Measurements from ENCODE around the gene CPNE7. TPM values are rescaled to one million over a fixed set of nuclear protein-coding genes. Genes with fewer than 3 reads are reported as not detected.

Gene CPNE7
- total and polyA plus RNA-seq, 2 of the 13 experiments (the other 11 are each of a cell fraction or from before 2014, with no cell fraction given), result 0.59 TPM; not detected in 1

DNA sequence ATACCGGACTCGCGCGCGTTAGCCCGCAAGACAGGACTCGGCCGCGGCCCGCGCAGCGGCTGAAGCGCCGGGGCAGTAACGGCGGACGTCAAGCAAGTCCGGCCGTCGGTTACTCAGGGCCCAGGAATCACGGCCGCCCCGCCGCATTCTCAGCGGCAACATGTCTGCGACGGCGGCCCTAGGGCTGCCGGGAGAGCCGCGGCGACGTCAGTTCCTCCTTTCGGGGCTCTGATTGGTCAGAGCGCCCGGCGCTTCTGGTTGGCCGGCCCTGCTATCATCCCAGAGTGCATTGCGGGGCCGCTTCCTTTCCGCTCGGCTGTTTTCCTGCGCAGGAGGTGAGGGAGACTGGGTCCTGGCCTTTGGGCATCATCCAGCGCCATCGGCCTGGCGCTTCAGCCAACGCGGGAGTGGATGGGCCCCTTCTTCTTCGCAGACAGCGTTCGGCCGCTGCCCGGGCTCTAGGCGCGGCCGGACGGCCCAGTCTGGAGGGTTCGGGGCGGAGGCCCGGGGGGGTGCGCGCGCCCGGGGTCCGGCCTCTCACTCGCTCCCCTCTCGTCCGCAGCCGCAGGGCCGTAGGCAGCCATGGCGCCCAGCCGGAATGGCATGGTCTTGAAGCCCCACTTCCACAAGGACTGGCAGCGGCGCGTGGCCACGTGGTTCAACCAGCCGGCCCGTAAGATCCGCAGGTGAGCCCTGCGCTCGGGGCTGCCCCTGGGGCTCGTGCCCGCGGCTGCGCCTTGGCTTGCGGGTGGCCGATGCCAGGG, 15.0 kb upstream of the CPNE7 start, which contains the start of gene RPL13 (continued):
- peak; percentile 80; the same call in 1 of the 2 replicates for TF ChIP-seq PREB (CRISPR knock-in tag; IDR thresholded peaks at IDR 0.05)
- TF ChIP-seq ZNF564 (CRISPR knock-in tag; IDR thresholded peaks at IDR 0.05), result peak; percentile 94; the same call in 1 of the 2 replicates
- TF ChIP-seq, protein P1, sequence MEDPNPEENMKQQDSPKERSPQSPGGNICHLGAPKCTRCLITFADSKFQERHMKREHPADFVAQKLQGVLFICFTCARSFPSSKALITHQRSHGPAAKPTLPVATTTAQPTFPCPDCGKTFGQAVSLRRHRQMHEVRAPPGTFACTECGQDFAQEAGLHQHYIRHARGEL (CRISPR knock-in tag; IDR thresholded peaks at IDR 0.05), result peak; percentile 74; the same call in 1 of the 2 replicates
- TF ChIP-seq NRL (CRISPR knock-in tag; IDR thresholded peaks at IDR 0.05; ENCODE audit: borderline replicate concordance), result peak; percentile 69
- no peak for TF ChIP-seq TCF7 (IDR thresholded peaks at IDR 0.05; ENCODE audit: low read depth)
- TF ChIP-seq POGK (CRISPR knock-in tag; conservative IDR thresholded peaks at IDR 0.05), result peak; percentile 97
- peak; percentile 87; the same call in 1 of the 2 replicates for TF ChIP-seq ZKSCAN5 (CRISPR knock-in tag; IDR thresholded peaks at IDR 0.05)
- no peak; the same call in 1 of the 2 replicates for TF ChIP-seq THRA (CRISPR knock-in tag; IDR thresholded peaks at IDR 0.05; ENCODE audit: borderline replicate concordance)
- TF ChIP-seq, protein P2, sequence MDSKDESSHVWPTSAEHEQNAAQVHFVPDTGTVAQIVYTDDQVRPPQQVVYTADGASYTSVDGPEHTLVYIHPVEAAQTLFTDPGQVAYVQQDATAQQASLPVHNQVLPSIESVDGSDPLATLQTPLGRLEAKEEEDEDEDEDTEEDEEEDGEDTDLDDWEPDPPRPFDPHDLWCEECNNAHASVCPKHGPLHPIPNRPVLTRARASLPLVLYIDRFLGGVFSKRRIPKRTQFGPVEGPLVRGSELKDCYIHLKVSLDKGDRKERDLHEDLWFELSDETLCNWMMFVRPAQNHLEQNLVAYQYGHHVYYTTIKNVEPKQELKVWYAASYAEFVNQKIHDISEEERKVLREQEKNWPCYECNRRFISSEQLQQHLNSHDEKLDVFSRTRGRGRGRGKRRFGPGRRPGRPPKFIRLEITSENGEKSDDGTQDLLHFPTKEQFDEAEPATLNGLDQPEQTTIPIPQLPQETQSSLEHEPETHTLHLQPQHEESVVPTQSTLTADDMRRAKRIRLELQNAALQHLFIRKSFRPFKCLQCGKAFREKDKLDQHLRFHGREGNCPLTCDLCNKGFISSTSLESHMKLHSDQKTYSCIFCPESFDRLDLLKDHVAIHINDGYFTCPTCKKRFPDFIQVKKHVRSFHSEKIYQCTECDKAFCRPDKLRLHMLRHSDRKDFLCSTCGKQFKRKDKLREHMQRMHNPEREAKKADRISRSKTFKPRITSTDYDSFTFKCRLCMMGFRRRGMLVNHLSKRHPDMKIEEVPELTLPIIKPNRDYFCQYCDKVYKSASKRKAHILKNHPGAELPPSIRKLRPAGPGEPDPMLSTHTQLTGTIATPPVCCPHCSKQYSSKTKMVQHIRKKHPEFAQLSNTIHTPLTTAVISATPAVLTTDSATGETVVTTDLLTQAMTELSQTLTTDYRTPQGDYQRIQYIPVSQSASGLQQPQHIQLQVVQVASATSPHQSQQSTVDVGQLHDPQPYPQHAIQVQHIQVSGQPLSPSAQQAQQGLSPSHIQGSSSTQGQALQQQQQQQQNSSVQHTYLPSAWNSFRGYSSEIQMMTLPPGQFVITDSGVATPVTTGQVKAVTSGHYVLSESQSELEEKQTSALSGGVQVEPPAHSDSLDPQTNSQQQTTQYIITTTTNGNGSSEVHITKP (CRISPR knock-in tag; IDR thresholded peaks at IDR 0.05; ENCODE audit: low read depth), result 0 out of 2 replicates have a peak, but pooled peaks have one; percentile 28
- TF ChIP-seq RARA (CRISPR knock-in tag; IDR thresholded peaks at IDR 0.05), result peak; percentile 23
- TF ChIP-seq ZNF343 (CRISPR knock-in tag; IDR thresholded peaks at IDR 0.05), result peak; percentile 97
- TF ChIP-seq KDM1A (CRISPR knock-in tag; IDR thresholded peaks at IDR 0.05), result no peak
- TF ChIP-seq ZNF567 (CRISPR knock-in tag; IDR thresholded peaks at IDR 0.05; ENCODE audit: borderline replicate concordance), result no peak
- peak; percentile 17; the same call in 1 of the 2 replicates for TF ChIP-seq HMG20B (CRISPR knock-in tag; conservative IDR thresholded peaks at IDR 0.05)
- no peak for TF ChIP-seq SRSF4 (IDR thresholded peaks at IDR 0.05; ENCODE audit: low read depth, low read length, poor library complexity, severe bottlenecking)
- no peak for TF ChIP-seq ARNT (IDR thresholded peaks at IDR 0.05)
- no peak for TF ChIP-seq ZBTB7A (CRISPR knock-in tag; IDR thresholded peaks at IDR 0.05)
- TF ChIP-seq CEBPG (CRISPR knock-in tag; IDR thresholded peaks at IDR 0.05), result no peak
- TF ChIP-seq HMG20A (CRISPR knock-in tag; IDR thresholded peaks at IDR 0.05; ENCODE audit: borderline replicate concordance), result no peak; the same call in 1 of the 2 replicates
- peak; percentile 98; the same call in 1 of the 2 replicates for TF ChIP-seq ZNF580 (CRISPR knock-in tag; IDR thresholded peaks at IDR 0.05; ENCODE audit: borderline replicate concordance, low read depth)

Measured in HepG2 (cell line).